HG03095 (cell line): ENCODE measurements around the gene CEACAM4.

Source experiments
- ATAC-seq: cut with Tn5 transposase; IDR thresholded peaks from one replicate; pipeline ENCODE4 v1.9.1; 2021; ENCODE audit warnings: moderate library complexity; ENCODE audit not compliant: unreplicated experiment

The CEACAM4 gene

GRCh38 chr19:41617941-41618730 lies 8.7 kb downstream of the CEACAM4 start:
- ATAC-seq: no peak

DNA sequence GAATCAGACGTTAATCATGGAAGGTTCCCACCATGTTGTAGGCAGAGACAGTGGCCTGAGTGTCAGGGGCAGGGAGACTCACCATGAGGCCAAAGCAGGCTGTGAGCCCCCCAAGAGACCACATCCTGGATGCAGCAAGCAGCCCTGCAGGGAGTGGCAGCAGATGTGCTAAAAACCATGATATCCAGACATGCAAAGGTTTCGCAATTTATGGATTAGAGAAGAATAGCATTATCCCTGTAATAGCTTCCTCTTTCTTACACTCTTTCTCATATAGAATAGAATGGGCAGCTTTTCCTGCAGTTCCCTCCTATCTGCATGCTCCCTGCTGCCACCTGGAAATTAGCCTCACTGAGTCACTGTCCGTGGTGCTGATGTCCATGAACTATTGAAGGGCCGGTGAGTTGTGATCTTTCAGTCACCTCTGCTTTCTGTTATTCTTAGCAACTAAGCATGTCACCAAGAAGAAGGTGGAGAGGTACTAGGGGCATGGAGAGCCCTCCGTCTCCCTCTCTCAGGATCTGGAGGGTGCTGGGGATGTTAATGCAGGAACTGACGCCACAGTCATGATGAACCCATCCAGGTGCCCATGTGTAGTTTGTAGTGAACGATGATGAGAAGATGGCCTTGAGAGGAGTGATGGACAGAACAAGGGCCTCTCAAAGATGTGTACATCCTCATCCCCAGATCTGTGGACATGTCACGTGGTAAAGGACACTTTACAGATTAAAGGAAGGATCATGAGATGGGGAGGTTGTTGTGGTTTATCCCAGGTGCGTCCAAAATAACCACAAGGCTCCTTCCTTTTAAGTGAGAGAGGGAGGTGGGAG lies 9.9 kb downstream of the CEACAM4 start:
- no peak for ATAC-seq

DNA sequence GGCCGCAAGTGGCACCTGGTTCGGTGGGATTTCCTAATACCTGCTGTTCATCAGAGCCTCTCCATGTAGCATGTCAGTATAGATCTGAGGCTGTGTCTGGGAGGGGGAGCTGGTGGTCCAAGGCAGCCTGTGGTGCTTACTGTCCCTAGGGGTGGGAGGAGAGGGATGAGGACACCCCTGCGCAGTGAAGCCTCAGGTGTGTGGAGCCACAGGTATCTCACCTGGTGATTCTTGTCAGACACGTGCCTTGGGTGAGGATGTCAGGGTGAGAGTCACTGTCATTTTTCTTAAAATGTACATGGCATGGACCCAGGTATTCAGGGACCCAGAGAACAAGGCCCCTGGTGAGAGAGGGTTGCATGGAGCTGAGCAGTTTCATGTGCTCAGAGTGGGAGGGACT lies 11.7 kb downstream of the CEACAM4 start:
- ATAC-seq: no peak

DNA sequence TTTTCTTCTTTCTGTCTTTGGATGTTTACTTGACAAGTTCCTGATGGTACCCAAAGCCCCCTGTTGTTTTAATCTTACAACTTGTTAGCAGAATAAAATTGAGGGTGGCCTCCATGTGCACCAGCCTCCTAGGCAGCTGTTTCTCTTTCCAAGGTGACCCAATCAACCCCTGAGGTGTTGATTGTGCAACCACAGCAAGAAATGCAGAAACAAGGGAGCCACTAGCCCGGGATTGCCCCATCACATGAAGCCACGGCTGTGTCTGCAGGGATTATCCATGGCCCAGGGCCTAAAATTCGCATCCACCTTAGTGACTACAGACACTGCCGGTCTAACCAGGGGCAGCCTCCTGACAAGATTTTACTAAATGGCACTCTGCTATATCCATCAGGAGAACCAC lies 14.4 kb downstream of the CEACAM4 start:
- ATAC-seq: no peak

DNA sequence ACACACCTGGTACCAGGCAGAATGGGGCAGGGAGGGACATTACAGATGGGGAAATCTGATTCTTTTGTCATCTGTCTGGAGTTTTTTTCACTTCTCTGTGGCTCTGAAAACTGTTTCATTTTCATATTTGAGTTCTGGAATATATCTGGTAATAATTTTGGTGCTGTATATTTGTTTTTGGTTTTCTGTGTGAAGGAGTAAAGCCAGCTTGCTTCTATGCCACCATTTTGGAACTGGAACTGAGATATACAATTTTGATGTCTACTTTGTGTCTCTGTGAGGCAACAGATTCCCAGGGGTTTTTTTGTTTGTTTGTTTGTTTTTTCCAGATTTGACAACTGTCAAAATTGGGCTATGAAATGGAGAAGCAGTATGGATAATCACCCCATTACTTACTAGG lies 16.1 kb downstream of the CEACAM4 start:
- ATAC-seq: no peak

DNA sequence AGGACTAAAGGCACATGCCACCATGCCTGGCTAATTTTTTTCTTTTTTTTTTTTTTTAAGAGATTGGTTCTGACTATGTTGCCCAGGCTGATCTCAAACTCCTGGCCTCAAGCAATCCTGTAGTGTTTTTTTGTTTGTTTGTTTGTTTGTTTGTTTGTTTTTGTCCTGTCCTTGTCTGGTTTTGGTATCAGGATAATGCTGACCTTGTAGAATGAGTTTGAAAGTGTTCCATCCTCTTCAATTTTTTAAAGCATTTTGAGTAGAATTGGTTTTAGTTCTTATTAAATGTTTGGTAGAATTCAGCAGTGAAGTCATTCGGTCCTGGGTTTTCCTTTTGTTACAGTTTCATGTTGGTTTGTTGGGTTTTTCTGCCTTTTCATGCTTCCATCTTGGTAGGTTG lies 19.2 kb downstream of the CEACAM4 start:
- ATAC-seq: no peak

DNA sequence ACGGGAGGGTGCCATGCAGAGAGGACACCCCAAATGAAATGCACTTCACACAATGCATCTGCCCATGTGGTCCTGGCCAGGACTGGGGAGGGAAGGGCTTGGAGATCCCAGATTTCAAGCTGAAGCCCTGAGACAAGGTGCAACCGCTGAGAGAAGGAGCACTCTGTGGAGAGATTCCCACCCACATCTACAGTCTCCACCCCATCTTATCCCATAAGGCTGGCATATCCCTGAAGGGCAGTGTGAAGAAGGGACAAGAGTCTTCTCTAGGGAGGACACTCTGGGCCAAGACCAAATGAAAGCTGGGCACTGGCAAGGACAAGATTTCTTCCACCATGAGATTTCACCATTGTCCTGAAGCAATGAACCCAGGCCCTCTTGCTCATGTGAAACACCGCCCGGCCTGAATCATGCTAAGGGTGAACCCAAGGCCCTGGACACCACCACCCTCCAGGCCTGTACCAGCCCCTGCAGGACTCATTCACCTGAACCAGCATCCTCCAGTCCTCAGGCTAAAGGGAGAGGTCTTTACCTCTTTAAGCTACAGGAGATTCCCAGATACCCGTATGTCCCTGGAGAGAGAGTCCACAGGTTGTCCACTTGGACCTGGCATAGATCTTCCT lies 20.5 kb downstream of the CEACAM4 start:
- ATAC-seq: no peak

DNA sequence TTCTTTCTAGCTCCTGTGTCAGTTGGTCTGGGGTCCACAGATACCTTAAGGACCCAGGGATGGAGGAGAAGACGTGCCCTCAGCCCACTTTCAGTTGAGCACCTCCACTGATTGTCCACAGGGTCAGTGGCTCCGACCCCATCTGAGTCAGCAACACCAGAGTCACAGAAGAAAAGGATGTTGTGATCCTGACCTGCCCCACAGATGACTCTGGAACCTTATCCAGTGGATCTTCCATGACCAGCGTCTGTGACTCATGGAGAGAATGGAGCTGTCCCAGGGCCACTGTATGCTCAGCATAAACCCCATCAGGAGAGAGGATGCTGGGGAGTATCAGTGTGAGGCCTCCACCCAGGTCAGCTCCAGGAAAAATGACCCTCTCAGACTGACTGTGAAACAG lies 22.0 kb downstream of the CEACAM4 start:
- ATAC-seq: no peak

- ATAC-seq: no peak
Observed at GRCh38 chr19:41601771-41602170, 25.1 kb downstream of the CEACAM4 start.

- no peak for ATAC-seq
Observed at GRCh38 chr19:41599175-41599966, 27.5 kb downstream of the CEACAM4 start.

DNA sequence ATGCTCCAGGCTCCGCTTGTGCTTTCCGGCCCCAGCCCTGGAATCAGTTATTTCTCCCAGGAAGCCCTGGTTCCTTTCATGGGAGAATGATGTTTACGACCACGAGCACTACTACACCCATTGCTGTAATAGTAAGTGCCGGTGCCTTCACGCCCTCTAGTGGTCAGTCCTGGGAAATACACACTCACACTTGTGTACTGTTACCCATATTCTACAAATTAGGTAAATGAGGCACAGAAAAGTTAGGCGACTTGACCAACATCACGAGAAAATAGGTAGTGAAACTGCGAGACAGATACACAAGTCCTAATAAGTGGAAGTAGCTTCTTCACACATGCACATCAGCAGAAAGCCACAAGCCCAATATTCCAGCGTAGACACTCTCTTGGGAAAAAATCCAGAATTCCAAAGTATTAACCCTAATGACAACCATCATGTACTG lies 29.3 kb downstream of the CEACAM4 start:
- no peak for ATAC-seq

GRCh38 chr19:41595890-41596280 lies 31.0 kb downstream of the CEACAM4 start:
- ATAC-seq: no peak

DNA sequence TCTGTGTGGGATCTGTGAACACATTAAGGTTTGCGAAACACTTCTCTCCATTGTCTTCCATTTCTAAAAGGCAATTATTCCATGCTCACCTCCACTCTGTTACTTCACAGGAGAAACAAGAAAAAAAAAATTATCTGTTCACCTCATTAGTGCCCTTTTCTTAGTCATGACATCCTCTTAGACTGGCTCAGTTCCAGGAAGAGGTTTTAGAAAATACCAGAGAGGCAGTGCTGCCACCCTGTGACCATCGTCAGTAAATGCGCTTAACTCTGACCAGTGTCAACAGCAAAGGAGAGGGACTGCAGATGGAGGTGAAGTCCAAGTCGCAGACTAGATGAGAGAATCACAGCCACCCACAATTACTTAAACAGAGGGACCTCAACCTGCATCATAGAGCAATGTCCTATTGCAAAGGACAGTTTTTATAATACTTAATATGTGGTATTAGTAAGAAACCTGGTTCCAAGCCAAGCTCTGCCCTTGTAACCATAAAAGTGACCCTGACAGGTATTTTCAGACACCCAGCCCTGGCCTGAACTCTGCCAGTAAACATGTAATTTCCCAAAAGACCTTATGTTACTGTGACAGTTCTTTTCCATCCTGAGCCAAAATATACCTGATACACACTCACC lies 31.5 kb downstream of the CEACAM4 start:
- no peak for ATAC-seq

DNA sequence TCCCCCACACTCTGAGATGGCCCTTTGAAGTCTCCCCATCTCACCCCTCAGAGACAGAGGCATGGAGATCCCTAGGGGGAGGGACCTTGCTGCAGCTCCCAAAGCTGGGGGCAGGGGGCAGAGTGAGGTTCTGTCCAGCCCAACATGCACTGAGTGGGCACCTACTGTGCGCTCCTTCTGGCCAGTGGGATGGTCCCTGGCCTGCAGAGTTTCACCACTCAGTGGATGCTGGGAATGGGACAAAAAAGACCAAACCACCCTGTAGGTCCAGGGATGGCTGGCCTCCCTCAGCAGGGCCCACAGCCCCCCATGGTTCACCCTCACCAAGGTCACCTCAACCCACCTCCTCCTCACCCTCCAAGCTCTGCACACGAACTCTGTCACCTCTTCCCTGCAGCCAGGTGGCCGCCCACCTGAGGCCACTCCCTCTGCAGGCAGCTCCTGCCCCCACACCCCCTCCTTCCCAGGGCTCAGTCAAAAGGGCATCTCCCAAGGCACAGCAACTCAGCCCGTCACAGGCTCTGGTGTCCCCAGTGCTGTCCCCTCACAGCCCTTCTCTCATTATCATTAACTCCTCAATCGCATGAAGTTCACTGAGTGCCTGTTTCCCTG lies 34.8 kb downstream of the CEACAM4 start:
- no peak for ATAC-seq

DNA sequence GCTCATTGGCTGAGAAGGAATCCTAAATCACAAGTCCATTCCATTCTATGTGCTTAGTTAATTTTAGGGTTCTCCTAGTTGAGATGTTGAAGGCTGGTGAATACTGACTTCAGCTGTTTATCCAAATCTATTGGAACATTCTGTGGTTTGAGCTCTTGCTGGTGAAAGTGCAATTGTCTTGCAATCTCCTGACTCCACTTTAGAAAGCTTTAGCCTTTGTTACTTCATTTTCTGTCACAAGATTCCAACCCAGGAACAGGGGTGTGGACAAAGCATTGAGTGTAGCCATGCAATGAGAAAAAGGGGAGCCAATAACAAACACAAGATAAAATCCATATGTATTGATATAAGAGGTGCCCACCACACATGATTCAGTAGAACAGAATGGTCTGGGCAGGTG lies 35.9 kb downstream of the CEACAM4 start:
- ATAC-seq: no peak

DNA sequence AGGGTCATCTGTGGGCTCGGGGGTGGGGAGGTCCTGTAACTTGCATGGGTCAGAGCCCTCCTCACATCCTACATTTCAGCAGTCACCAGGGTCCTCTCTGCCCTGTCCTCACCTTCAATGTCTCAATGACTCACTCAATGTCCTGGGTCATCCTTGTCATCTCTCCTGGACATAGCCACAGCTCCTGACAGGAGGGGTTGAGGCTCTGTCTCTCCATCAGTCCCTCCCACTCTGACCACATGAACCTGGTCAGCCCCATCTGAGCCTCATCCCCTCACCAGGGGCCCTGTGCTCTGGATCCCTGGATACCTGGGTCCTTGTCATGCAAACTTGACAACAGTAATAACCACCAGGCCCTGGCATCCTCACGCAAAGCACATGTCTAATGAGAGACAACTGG lies 37.5 kb downstream of the CEACAM4 start:
- ATAC-seq: no peak

DNA sequence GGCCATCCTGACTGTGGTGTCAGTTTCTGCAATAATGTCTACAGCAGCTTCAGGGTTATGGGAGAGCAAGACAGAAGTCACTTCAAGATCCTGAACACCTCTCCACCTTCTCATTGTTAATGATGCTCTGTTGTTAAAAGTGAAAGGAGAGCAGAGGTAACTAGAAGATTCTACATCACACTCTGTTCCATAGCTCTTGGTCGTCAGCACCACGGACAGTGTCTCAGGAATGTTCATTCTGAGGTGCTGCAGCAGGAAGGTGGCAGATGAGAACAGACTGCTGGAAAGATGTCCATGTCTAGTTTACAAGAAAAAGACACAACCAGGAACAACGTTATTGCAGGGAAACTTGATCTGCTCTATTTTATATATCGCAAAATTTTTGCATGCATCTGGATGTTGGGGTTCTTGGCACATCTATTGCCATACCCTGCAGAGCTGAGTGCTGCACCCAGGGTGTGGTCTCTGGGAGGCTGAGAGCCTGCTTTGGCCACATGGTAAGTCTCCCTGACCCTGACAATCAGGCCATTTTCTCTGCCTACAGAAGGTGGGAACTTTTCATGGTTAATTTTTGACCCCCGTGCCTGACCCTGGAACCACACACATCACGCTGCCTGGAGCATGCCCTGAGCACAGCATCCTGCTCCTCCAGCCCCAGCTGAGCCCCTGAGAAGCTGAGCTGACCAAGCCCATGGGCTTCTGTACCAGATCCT lies 38.2 kb downstream of the CEACAM4 start:
- ATAC-seq: no peak

DNA sequence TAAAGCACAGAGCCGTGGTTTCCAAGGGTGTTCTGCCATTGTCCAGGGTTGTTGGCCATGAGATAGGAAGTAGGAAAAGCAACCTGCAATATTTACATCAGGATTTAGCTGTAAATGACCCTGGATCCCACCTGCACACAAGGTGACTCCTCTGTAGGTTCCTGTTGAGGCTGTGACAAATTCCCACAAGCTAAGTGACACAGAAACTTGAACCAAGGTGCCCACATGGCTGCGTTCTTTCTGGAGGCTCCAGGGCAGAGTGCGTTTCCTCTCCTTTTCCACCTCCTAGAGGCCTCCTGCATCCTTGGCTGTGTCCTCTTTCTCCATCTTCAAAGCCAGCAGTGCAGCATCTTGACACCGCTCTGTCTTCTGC lies 39.0 kb downstream of the CEACAM4 start:
- ATAC-seq: no peak

DNA sequence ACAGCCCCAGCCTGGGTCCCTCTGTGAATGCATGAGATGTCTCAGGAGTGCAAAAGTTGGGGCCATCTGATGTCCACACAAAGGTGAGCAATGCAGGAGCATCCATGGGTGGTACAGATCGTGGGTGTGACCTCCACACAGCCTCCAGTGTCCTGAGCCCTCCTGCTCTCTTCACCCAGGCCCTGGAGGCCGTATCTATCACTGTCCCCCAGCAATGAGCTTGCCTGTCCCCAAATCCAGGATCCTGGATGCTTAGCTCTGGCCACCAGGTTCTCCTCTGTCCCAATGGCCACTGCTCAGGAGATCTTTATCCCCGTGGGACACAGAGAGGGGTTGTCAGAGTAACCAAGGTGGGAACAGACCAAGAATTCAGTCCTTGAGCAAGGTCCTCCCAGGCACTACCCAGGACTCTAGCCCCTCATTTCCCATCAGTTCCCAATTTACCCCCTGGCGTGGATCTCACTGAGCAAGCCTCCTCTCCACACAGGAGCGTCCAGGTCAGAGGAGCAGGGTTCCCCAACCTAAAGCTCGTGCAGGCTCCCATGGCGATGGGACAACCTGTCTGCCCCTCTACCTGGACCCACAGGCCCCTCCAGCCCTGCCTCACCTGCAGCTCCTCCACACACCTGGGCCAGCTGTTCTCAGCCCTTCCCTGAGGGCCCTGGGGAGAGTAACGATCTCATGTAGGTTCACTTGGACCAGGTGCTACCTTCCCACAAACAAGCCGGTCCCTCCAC lies 39.6 kb downstream of the CEACAM4 start:
- ATAC-seq: no peak
